ENCODE measurements around the gene C1QL4.

DNA sequence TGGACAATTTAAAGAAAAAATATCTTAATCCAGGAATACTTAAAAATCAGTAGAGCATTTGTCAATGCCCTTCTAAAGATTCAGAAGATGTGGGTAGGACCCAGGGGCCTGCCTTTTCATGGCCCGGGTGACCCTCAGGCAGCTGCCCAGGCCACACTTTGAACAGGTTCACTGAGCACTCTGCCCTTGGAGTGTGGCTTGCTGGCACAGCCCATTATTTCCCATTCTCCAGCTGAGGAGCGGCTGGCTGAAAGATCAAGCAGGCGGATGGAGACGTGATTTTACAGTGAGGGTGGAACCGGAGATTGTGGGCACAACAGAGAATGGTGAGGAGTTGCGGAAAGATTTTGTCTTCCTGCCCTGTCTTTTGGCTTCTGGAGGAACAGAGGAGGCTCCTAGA lies 49.1 kb downstream of the C1QL4 start:
- no peak for TF ChIP-seq CREB5 (CRISPR knock-in tag; IDR thresholded peaks at IDR 0.05; ENCODE audit: low read depth)
- TF ChIP-seq RARB (CRISPR knock-in tag; IDR thresholded peaks at IDR 0.05): no peak
- TF ChIP-seq ZFP3 (CRISPR knock-in tag; IDR thresholded peaks at IDR 0.05): no peak
- no peak for TF ChIP-seq ZNF8 (CRISPR knock-in tag; IDR thresholded peaks at IDR 0.05)
- TF ChIP-seq ZFP30 (CRISPR knock-in tag; IDR thresholded peaks at IDR 0.05): no peak
- TF ChIP-seq ZC3H10 (CRISPR knock-in tag; IDR thresholded peaks at IDR 0.05): no peak
- no peak for TF ChIP-seq PATZ1 (CRISPR knock-in tag; IDR thresholded peaks at IDR 0.05; ENCODE audit: borderline replicate concordance)
- no peak for TF ChIP-seq ARNTL (CRISPR knock-in tag; IDR thresholded peaks at IDR 0.05; ENCODE audit: borderline replicate concordance, low read depth)
- TF ChIP-seq BACH2 (CRISPR knock-in tag; IDR thresholded peaks at IDR 0.05; ENCODE audit: borderline replicate concordance): no peak
- TF ChIP-seq PPARA (CRISPR knock-in tag; IDR thresholded peaks at IDR 0.05; ENCODE audit: borderline replicate concordance): no peak
- TF ChIP-seq ZNF70 (CRISPR knock-in tag; IDR thresholded peaks at IDR 0.05): no peak

All from SK-N-SH treated with all-trans-retinoic acid at 6 μM for 48 hours (cell line).